ENCODE measurements around the gene SCNN1A. TPM values are rescaled to one million over a fixed set of nuclear protein-coding genes. Genes with fewer than 3 reads are reported as not detected.

The SCNN1A gene
- total and polyA plus RNA-seq, 2 of the 4 experiments (the other 2 are of a cell fraction) = 0.41 TPM; not detected in 1

DNA sequence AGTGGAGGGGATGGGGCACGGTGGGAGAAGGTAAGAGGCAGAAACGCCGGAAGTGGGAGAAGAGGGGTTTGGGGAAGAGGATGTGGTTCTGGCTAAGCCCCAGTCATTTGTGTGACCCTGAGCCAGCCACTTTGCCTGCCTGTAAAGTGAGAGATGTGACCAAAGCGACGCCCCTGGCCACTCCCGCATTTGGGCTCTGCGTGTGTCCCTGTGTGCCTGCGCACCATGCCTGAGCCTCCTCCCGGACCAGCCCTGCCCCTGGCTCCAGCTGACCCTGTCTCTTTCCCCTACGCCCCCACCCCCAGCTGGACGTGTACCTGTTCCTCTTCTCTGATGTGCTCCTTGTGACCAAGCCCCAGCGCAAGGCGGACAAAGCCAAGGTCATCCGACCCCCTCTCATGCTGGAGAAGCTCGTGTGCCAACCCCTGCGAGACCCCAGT lies 56.9 kb downstream of the SCNN1A start:
- Histone ChIP-seq H3K9me1 (ENCODE audit: insufficient read depth, low read length) (peaks cover 8% of the 10 kb centered on the region; the same call in 1 of the 2 replicates), H4K8ac (ENCODE audit: low read depth in 2 of 2, low read length in 2 of 2) (no peak overlapping the region), H2BK20ac (ENCODE audit: low read depth, low read length) (no peak overlapping the region), H3K79me1 (ENCODE audit: low read depth in 1 of 2, low read length in 2 of 2) (no peaks in the 10 kb centered on the region), H2AK9ac (replicated peaks; ENCODE audit: low read depth, low read length, poor library complexity) (peak overlapping the region; percentile 20), H3K9me3 (ENCODE audit: control insufficient read depth, insufficient read depth, low read length) (no peaks in the 10 kb centered on the region), H3K27ac (ENCODE audit: insufficient read depth, low read length) (no peak overlapping the region), H2AFZ (replicated peaks; ENCODE audit: low read length, poor library complexity) (no peak overlapping the region), H3K18ac (ENCODE audit: low read depth, low read length) (no peak overlapping the region), H3K14ac (replicated peaks; ENCODE audit: low read depth, low read length) (no peak overlapping the region), H2BK5ac (ENCODE audit: low read depth, low read length, poor library complexity, severe bottlenecking) (no peak overlapping the region), H2BK15ac (ENCODE audit: low read depth, low read length) (no peak overlapping the region), H3K23ac (ENCODE audit: low read depth, low read length) (no peak overlapping the region), H3K36me3 (ENCODE audit: control insufficient read depth, insufficient read depth, low read length) (no peaks in the 10 kb centered on the region), H3K9ac (ENCODE audit: low read depth, low read length) (no peak overlapping the region), H4K5ac (ENCODE audit: low read depth, low read length) (no peak overlapping the region), H2BK120ac (ENCODE audit: low read depth, low read length) (no peak overlapping the region), H3K27me3 (ENCODE audit: control insufficient read depth, insufficient read depth, low read length) (no peaks in the 10 kb centered on the region), H3K4me2 (ENCODE audit: low read depth, low read length) (no peak overlapping the region), H4K91ac (ENCODE audit: insufficient read depth, low read depth, low read length) (no peak overlapping the region), H4K20me1 (ENCODE audit: insufficient read depth, low read length) (no peaks in the 10 kb centered on the region), H3K4me3 (ENCODE audit: insufficient read depth, low read depth, low read length) (no peak overlapping the region), H3K4me1 (ENCODE audit: control insufficient read depth, insufficient read depth, low read length) (peaks cover 5% of the 10 kb centered on the region), H3K4ac (ENCODE audit: low read depth, low read length) (0 out of 2 replicates have a peak overlapping the region, but pooled peaks have one; percentile 7), H3K56ac (ENCODE audit: extremely low read depth, insufficient read depth, low read length) (no peak overlapping the region), H2AK5ac (ENCODE audit: low read depth, low read length) (no peak overlapping the region)
- no peak for ATAC-seq (ENCODE audit: low read depth)
- TF ChIP-seq RCOR1 (IDR thresholded peaks at IDR 0.05; ENCODE audit: insufficient replicate concordance, low read length) (no peak), SMC3 (IDR thresholded peaks at IDR 0.05; ENCODE audit: low read depth, low read length) (no peak), RAD21 (IDR thresholded peaks at IDR 0.05; ENCODE audit: low read length) (no peak), CEBPB (IDR thresholded peaks at IDR 0.05; ENCODE audit: low read depth, low read length) (no peak), CTCF (conservative IDR thresholded peaks at IDR 0.05; ENCODE audit: low read depth, low read length) (no peak), MAFK (IDR thresholded peaks at IDR 0.05; ENCODE audit: low read depth, low read length) (no peak)
- WGBS, 2 experiments (ENCODE audit: extremely low coverage in 2 of 2, insufficient read length in 1 of 2) = 83% methylated on average over 3 of the region's 16 CpGs; no CpG with 5 or more reads in 1 of the 2 experiments
- ChIA-PET POLR2A (ENCODE audit: unreplicated experiment) (interaction anchor here (0.6 kb wide), 1 partner anchor 328 kb away, joined by 3 read pairs; no protein-coding TSS in a partner anchor), CTCF (interaction anchor here (0.7 kb wide), 1 partner anchor 330 kb away, joined by 3 read pairs; no protein-coding TSS in a partner anchor)
- dilution Hi-C loops (cut with HindIII; ENCODE audit: low sequenced_read_pairs, unreplicated experiment) = no loop called here
- BruUV-seq (replicated peaks) = no TSS peak
- intact Hi-C loops (cut with micrococcal nuclease) = no loop called here
- DNase-seq = no peak
- in situ Hi-C loops (cut with MboI; ENCODE audit: low sequenced_read_pairs) = no loop called here

Measured in IMR-90 (cell line).